WTC11 (cell line): ENCODE results near the gene MYLK. TPM values are rescaled to one million over a fixed set of nuclear protein-coding genes. Genes with fewer than 3 reads are reported as not detected.

Source experiments
- ATAC-seq: fragments of 200-7000 bp; cut with Tn5 transposase; 2 replicates; pipeline ENCODE4 v1.10.0; 2021; ENCODE audit warnings: mild to moderate bottlenecking, moderate library complexity
- CTCF ChIA-PET: fragments of 300-600 bp; sonication (Branson Sonifier 250); formaldehyde crosslinking; loops from one replicate; lab custom pipeline; 2021; ENCODE audit warnings: antibody characterized with exemption; lab: Charles Lee
- POLR2A ChIA-PET: fragments of 350-600 bp; sonication (Branson Sonifier 250); formaldehyde crosslinking; loops from one replicate; lab custom pipeline; 2021; ENCODE audit warnings: antibody characterized with exemption; lab: Charles Lee
- DNase-seq: peaks from one replicate; pipeline ENCODE4 v3.0.0; 2021; ENCODE audit warnings: low spot score
- H3K27ac Mint-ChIP-seq: 2 replicates; pipeline ENCODE4 v1.8.0; 2021; ENCODE audit warnings: mixed read lengths
- H3K27me3 Mint-ChIP-seq: 2 replicates; pipeline ENCODE4 v1.8.0; 2021; ENCODE audit warnings: low read depth, mild to moderate bottlenecking, moderate library complexity, mixed read lengths
- H3K36me3 Mint-ChIP-seq: 2 replicates; pipeline ENCODE4 v1.8.0; 2021; ENCODE audit warnings: mixed read lengths
- H3K4me1 Mint-ChIP-seq: 2 replicates; pipeline ENCODE4 v1.8.0; 2022; ENCODE audit warnings: mixed read lengths
- H3K4me3 Mint-ChIP-seq: 2 replicates; pipeline ENCODE4 v1.8.0; 2021; ENCODE audit warnings: mild to moderate bottlenecking, moderate library complexity, mixed read lengths
- H3K9me3 Mint-ChIP-seq: 2 replicates; pipeline ENCODE4 v1.8.0; 2021; ENCODE audit warnings: mixed read lengths
- AFF4 ChIP-seq: sonication (generic); formaldehyde crosslinking; IDR thresholded peaks from 2 replicates; pipeline ENCODE4 v1.8.1; 2023; ENCODE audit warnings: mild to moderate bottlenecking, missing genetic modification reagents, borderline replicate concordance
- CREM ChIP-seq: sonication (generic); formaldehyde crosslinking; IDR thresholded peaks from 2 replicates; pipeline ENCODE4 v1.8.1; 2022; ENCODE audit warnings: mild to moderate bottlenecking, missing genetic modification reagents, moderate library complexity
- EMX1 ChIP-seq: fragments of 250-450 bp; sonication (Bioruptor Pico); IDR thresholded peaks from 2 replicates; pipeline ENCODE4 v1.8.0; 2021; ENCODE audit warnings: mild to moderate bottlenecking
- IRF2 ChIP-seq: sonication (generic); formaldehyde crosslinking; IDR thresholded peaks from 2 replicates; pipeline ENCODE4 v1.8.0; 2022; ENCODE audit warnings: low read depth, missing genetic modification reagents, borderline replicate concordance
- JAZF1 ChIP-seq: fragments of 250-450 bp; sonication (Bioruptor Pico); IDR thresholded peaks from 2 replicates; pipeline ENCODE4 v1.9.0; 2021; ENCODE audit warnings: moderate library complexity, mild to moderate bottlenecking, inconsistent platforms
- KAT7 ChIP-seq: sonication (generic); formaldehyde crosslinking; IDR thresholded peaks from 2 replicates; pipeline ENCODE4 v1.8.1; 2023; ENCODE audit warnings: missing genetic modification reagents, mild to moderate bottlenecking, borderline replicate concordance
- MLX ChIP-seq: sonication (generic); formaldehyde crosslinking; IDR thresholded peaks from 2 replicates; pipeline ENCODE4 v1.8.1; 2023; ENCODE audit warnings: mild to moderate bottlenecking, missing genetic modification reagents, moderate library complexity
- NFYB ChIP-seq: sonication (generic); formaldehyde crosslinking; conservative IDR thresholded peaks from 2 replicates; pipeline ENCODE4 v1.8.0; 2022; ENCODE audit warnings: low read depth, missing genetic modification reagents
- NR2C2 ChIP-seq: sonication (generic); formaldehyde crosslinking; IDR thresholded peaks from 2 replicates; pipeline ENCODE4 v1.8.0; 2022; ENCODE audit warnings: mild to moderate bottlenecking, missing genetic modification reagents
- NR3C1 ChIP-seq: sonication (generic); formaldehyde crosslinking; conservative IDR thresholded peaks from 2 replicates; pipeline ENCODE4 v1.8.1; 2023; ENCODE audit warnings: low read depth, mild to moderate bottlenecking, missing genetic modification reagents
- PRDM15 ChIP-seq: sonication (generic); formaldehyde crosslinking; IDR thresholded peaks from 2 replicates; pipeline ENCODE4 v1.8.0; 2022; ENCODE audit warnings: missing genetic modification reagents
- RORB ChIP-seq: fragments of 250-450 bp; sonication (Bioruptor Pico); IDR thresholded peaks from 2 replicates; pipeline ENCODE4 v1.9.0; 2021; ENCODE audit warnings: mild to moderate bottlenecking
- STAT6 ChIP-seq: sonication (generic); formaldehyde crosslinking; conservative IDR thresholded peaks from 2 replicates; pipeline ENCODE4 v1.8.1; 2023; ENCODE audit warnings: mild to moderate bottlenecking, low read depth, missing genetic modification reagents, moderate library complexity
- TEAD4 ChIP-seq: sonication (generic); formaldehyde crosslinking; IDR thresholded peaks from 2 replicates; pipeline ENCODE4 v1.8.0; 2022; ENCODE audit warnings: mild to moderate bottlenecking, missing genetic modification reagents
- USF1 ChIP-seq: sonication (generic); formaldehyde crosslinking; IDR thresholded peaks from 2 replicates; pipeline ENCODE4 v1.8.0; 2022; ENCODE audit warnings: mild to moderate bottlenecking, missing genetic modification reagents
- USF2 ChIP-seq: sonication (generic); formaldehyde crosslinking; IDR thresholded peaks from 2 replicates; pipeline ENCODE4 v1.8.1; 2023; ENCODE audit warnings: mild to moderate bottlenecking, missing genetic modification reagents, moderate library complexity
- ZNF317 ChIP-seq: sonication (generic); formaldehyde crosslinking; IDR thresholded peaks from 2 replicates; pipeline ENCODE4 v1.8.1; 2023; ENCODE audit warnings: low read depth, mild to moderate bottlenecking, moderate library complexity, missing genetic modification reagents, borderline replicate concordance
- ZNF423 ChIP-seq: fragments of 250-450 bp; sonication (Bioruptor Pico); IDR thresholded peaks from 2 replicates; pipeline ENCODE4 v2.1.2; 2022; ENCODE audit warnings: mild to moderate bottlenecking, moderate library complexity
- ZNF512 ChIP-seq: sonication (generic); formaldehyde crosslinking; IDR thresholded peaks from 2 replicates; pipeline ENCODE4 v1.8.1; 2022; ENCODE audit warnings: missing genetic modification reagents, borderline replicate concordance
- total RNA-seq: library from RNA; stranded (reverse); gene quantifications from 3 replicates; pipeline ENCODE4 v1.2.3, GENCODE V29; 2021

MYLK gene
- total RNA-seq, 1 experiment from 2014 or later = 10.4 TPM

GRCh38 chr3:123861081-123861836 is 22.9 kb downstream of the MYLK start (continued):
- TF ChIP-seq ZNF317 (CRISPR knock-in tag) (no peak), KAT7 (CRISPR knock-in tag) (no peak), JAZF1 (CRISPR knock-in tag) (no peak), ZNF512 (no peak), EMX1 (CRISPR knock-in tag) (no peak), USF1 (no peak), CREM (CRISPR knock-in tag) (no peak), RORB (CRISPR knock-in tag) (no peak), NR3C1 (no peak), ZNF423 (CRISPR knock-in tag) (no peak)
- TF ChIP-seq, all 79 proteins: peak for 0

GRCh38 chr3:123859177-123859576 is 25.0 kb downstream of the MYLK start:
- H3K27ac Mint-ChIP-seq = no peak overlapping the region
- ATAC-seq = no peak
- TF ChIP-seq STAT6 (CRISPR knock-in tag) (no peak), USF2 (CRISPR knock-in tag) (no peak), USF1 (no peak), NFYB (CRISPR knock-in tag) (no peak), AFF4 (no peak), NR3C1 (no peak), PRDM15 (CRISPR knock-in tag) (no peak), ZNF423 (CRISPR knock-in tag) (no peak), IRF2 (CRISPR knock-in tag) (no peak), MLX (CRISPR knock-in tag) (no peak), NR2C2 (CRISPR knock-in tag) (no peak), TEAD4 (CRISPR knock-in tag) (no peak)
- no peak overlapping the region for H3K4me3 Mint-ChIP-seq
- no peaks in the 10 kb centered on the region for H3K4me1 Mint-ChIP-seq
- CTCF ChIA-PET = no interaction called here
- POLR2A ChIA-PET = no interaction called here
- no peak for DNase-seq
- no peaks in the 10 kb centered on the region for H3K36me3 Mint-ChIP-seq
- peaks cover 9% of the 10 kb centered on the region; the same call in 1 of the 2 replicates for H3K9me3 Mint-ChIP-seq
- H3K27me3 Mint-ChIP-seq = no peaks in the 10 kb centered on the region
